ENCODE data around the gene RPN2. TPM values are rescaled to one million over a fixed set of nuclear protein-coding genes. Genes with fewer than 3 reads are reported as not detected.

The RPN2 gene
- total and polyA plus RNA-seq, 2 donors (not counting 3 experiments of a cell fraction or from before 2014, with no cell fraction given): 283 to 530 TPM

GRCh38 chr20:37280403-37280802 is 101.3 kb downstream of the RPN2 start:
- no peaks in the 10 kb centered on the region for H3K9me1 ChIP-seq (replicated peaks; ENCODE audit: control insufficient read depth, extremely low read depth, insufficient read depth, low read length)
- no peak overlapping the region for H3K9ac ChIP-seq (replicated peaks; ENCODE audit: extremely low read depth, insufficient read depth, low read length)
- no peaks in the 10 kb centered on the region for H3K79me2 ChIP-seq (ENCODE audit: control insufficient read depth, insufficient read depth, low read length)
- peaks cover 0 to 6% of the 10 kb centered on the region in 2 experiments for H3K27me3 ChIP-seq (ENCODE audit: control insufficient read depth in 2 of 2, insufficient read depth in 2 of 2, low read length in 2 of 2)
- H3K4me3 ChIP-seq (replicated peaks in 1 of 3; ENCODE audit: insufficient read depth in 1 of 3, low read depth in 1 of 3, low read length in 3 of 3): no peak overlapping the region
- H4K20me1 ChIP-seq (replicated peaks; ENCODE audit: control insufficient read depth, extremely low read depth, insufficient read depth, low read length): no peaks in the 10 kb centered on the region
- no peaks in the 10 kb centered on the region for H3K9me3 ChIP-seq (replicated peaks; ENCODE audit: control insufficient read depth, insufficient read depth, low read length)
- TF ChIP-seq CTCF (IDR thresholded peaks at IDR 0.05; ENCODE audit: extremely low read depth in 1 of 2, insufficient read depth in 1 of 2, low read depth in 1 of 2, low read length in 2 of 2): no peak
- TF ChIP-seq EZH2 (IDR thresholded peaks at IDR 0.05; ENCODE audit: borderline replicate concordance, low read depth, low read length, severe bottlenecking): no peak
- no peak for TF ChIP-seq POLR2AphosphoS5 (IDR thresholded peaks at IDR 0.05; ENCODE audit: insufficient read depth, low read depth, low read length)
- no peak for TF ChIP-seq MAX (IDR thresholded peaks at IDR 0.05; ENCODE audit: insufficient read depth, insufficient read length)
- TF ChIP-seq FOS (IDR thresholded peaks at IDR 0.05; ENCODE audit: borderline replicate concordance, insufficient read depth, low read length): no peak
- no peak for TF ChIP-seq POLR2A (IDR thresholded peaks at IDR 0.05; ENCODE audit: low read depth, low read length)
- TF ChIP-seq JUN (IDR thresholded peaks at IDR 0.05; ENCODE audit: borderline replicate concordance, insufficient read depth, insufficient read length, low read depth): no peak
- TF ChIP-seq MYC (IDR thresholded peaks at IDR 0.05; ENCODE audit: low read depth, low read length): no peak
- no peak for TF ChIP-seq GATA2 (IDR thresholded peaks at IDR 0.05; ENCODE audit: insufficient read depth, insufficient read length, low read depth, low read length)
- H3K36me3 ChIP-seq (ENCODE audit: control insufficient read depth in 2 of 2, extremely low read depth in 1 of 2, insufficient read depth in 2 of 2, low read length in 2 of 2): no peaks in the 10 kb centered on the region
- ChIA-PET POLR2A (no interaction called here), CTCF (interaction anchor here (0.8 to 1.6 kb wide), 3 partner anchors 9 to 263 kb away, joined by 4 read pairs; no protein-coding TSS in a partner anchor)
- dilution Hi-C loops (cut with MboI; ENCODE audit: extremely low pct_ligation_motif_present, low sequenced_read_pairs) (no loop called here), intact Hi-C loops (cut with micrococcal nuclease) (no loop called here)
- FAIRE-seq: no peak
- no peak overlapping the region for H3K27ac ChIP-seq (ENCODE audit: insufficient read depth, low read depth, low read length)
- DNase-seq (ENCODE audit: low read depth, low spot score): no peak
- H2AFZ ChIP-seq (ENCODE audit: low read depth, low read length): no peak overlapping the region
- no TSS peak for BruUV-seq (replicated peaks)
- H3K4me1 ChIP-seq (ENCODE audit: control insufficient read depth, extremely low read depth, insufficient read depth, low read length): peaks cover 9% of the 10 kb centered on the region
- no peak overlapping the region for H3K4me2 ChIP-seq (ENCODE audit: insufficient read depth, low read length)
